Measurements from ENCODE around the gene GAB4.

GRCh38 chr22:16917144-16918003 is 90.6 kb downstream of the GAB4 start:
- TF ChIP-seq POLR2A (IDR thresholded peaks at IDR 0.05; ENCODE audit: low read depth, low read length) (no peak), POLR2AphosphoS5 (IDR thresholded peaks at IDR 0.05; ENCODE audit: low read depth, low read length) (no peak), TAF1 (IDR thresholded peaks at IDR 0.05; ENCODE audit: borderline replicate concordance, low read depth, low read length) (no peak)

Data from GM12892 (cell line).